Stimulated activated naive CD8-positive, alpha-beta T cell treated with anti-CD3 and anti-CD28 coated beads, Interleukin-15, amount 100 ng/mL, for 72 hours (primary cell): ENCODE results near the gene DLGAP1.
A peak's percentile ranks its signal among the peaks of the same experiment; 100 is the strongest.

Experiments used
- ATAC-seq: fragments of 150-1000 bp; cut with Tn5 transposase; 2 replicates; pipeline ENCODE4 v1.10.0; 2021; ENCODE audit warnings: mild to moderate bottlenecking, moderate library complexity
- DNase-seq, 2 donors: peaks; one replicate each; pipeline ENCODE4 v3.0.0; 2021 to 2022
- H3K27ac Mint-ChIP-seq, 2 donors: one replicate each; pipeline ENCODE4 v1.8.0; 2022; ENCODE audit warnings: mild to moderate bottlenecking in 2 of 2, mixed read lengths in 2 of 2, moderate library complexity in 2 of 2
- H3K27me3 Mint-ChIP-seq: one replicate; pipeline ENCODE4 v1.8.0; 2022; ENCODE audit warnings: mixed read lengths
- H3K4me1 Mint-ChIP-seq: one replicate; pipeline ENCODE4 v1.8.0; 2022; ENCODE audit warnings: mild to moderate bottlenecking, mixed read lengths
- H3K4me3 Mint-ChIP-seq, 2 donors: one replicate each; pipeline ENCODE4 v1.8.0; 2022; ENCODE audit warnings: mild to moderate bottlenecking in 2 of 2, mixed read lengths in 2 of 2, moderate library complexity in 1 of 2
- H3K9me3 Mint-ChIP-seq, 2 donors: one replicate each; pipeline ENCODE4 v1.8.0; 2022; ENCODE audit warnings: mixed read lengths in 2 of 2

The DLGAP1 gene

DNA sequence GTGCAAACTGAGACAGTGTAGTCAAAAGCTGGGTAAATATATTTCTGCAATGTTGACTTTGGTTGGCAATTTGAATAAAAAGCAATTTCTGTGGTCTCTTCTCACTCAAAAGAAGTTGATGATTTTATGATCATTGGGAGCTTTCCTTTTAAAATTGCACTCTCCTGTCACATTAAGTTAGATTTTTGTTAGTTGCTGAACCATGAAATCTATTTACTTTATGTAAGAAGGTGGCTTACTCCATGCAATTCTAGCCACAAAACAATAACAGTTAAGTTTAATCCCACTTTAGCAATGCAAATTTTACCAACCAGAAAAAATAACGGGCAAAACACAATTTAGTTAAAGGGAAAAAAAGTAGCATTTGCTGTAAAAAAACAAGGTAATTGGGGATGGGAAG is 48.3 kb downstream of the DLGAP1 start:
- Mint-ChIP-seq H3K27me3 (no peaks in the 10 kb centered on the region), H3K4me3 (no peak overlapping the region), H3K27ac (peak overlapping the region in 1 of 2 donors; percentile 54), H3K9me3 (peaks cover 0 to 7% of the 10 kb centered on the region in 2 donors), H3K4me1 (no peaks in the 10 kb centered on the region)
- no peak for DNase-seq
- ATAC-seq, result no peak

DNA sequence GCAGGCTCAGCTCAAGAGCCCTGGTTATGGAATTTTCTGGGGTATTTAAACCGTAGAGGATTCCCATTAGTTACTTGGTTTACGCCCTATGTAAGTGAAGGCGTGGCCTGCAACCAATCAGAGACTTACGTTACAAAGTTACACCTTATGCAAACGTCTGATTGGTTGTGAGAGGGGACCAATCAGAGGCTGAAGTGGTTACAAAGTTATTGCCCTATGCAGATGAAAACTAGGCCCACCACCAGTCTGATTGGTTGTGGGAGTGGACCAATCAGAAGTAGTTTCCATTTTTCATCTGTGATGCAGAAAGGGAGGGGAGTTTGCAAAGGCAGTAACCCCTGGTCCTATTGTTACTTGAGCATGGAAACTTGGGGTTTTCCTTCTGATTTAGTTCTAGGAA is 49.1 kb downstream of the DLGAP1 start:
- Mint-ChIP-seq H3K27me3 (no peaks in the 10 kb centered on the region), H3K27ac (no peak overlapping the region), H3K4me3 (no peak overlapping the region), H3K4me1 (no peaks in the 10 kb centered on the region), H3K9me3 (peaks cover 0 to 1% of the 10 kb centered on the region in 2 donors)
- ATAC-seq (no peak), DNase-seq (no peak)

DNA sequence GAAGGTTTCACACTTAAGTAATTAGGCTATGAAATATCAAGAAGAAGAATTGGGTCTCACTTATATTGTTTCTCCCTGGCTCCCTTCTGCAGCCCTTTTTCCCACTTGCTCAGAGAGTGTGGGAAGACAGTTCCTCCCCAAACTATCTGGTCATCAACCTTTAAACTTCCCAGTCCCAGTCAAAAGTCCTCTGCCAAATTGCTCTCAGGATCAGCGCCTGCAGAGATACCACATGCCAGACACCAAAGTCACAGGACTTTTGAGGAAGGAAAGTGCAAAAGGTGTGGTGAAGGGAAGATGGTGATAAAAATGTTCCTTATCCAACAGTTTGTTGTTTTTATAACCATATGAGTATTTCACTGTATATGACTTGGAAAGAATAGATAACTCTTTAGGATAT is 51.3 kb downstream of the DLGAP1 start:
- peaks cover 0 to 6% of the 10 kb centered on the region in 2 donors for H3K9me3 Mint-ChIP-seq
- DNase-seq, result no peak
- H3K27me3 Mint-ChIP-seq, result no peaks in the 10 kb centered on the region
- no peak for ATAC-seq
- no peak overlapping the region for H3K4me3 Mint-ChIP-seq
- H3K27ac Mint-ChIP-seq, result no peak overlapping the region
- no peaks in the 10 kb centered on the region for H3K4me1 Mint-ChIP-seq

DNA sequence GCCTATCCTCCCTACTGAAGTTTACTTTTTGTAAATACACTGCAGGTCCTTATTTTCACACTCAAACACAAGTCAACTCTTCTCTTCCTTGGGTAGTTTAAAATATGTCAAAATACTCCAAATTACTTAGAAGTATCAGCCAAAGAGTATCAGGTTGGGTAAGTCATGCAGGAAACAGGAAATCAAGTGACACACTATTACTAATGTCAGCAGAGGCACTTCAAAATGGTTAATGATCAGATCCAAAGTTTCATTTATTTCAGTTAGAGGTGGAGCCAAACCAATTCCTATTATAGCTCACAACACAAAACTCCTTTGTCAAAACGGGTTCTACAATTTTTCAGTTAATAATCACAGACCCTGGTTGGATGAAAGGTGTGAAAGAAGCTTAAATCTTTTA is 54.2 kb downstream of the DLGAP1 start:
- peaks cover 0 to 10% of the 10 kb centered on the region in 2 donors for H3K9me3 Mint-ChIP-seq
- H3K27me3 Mint-ChIP-seq, result no peaks in the 10 kb centered on the region
- DNase-seq (no peak), ATAC-seq (no peak)
- H3K27ac Mint-ChIP-seq, result no peak overlapping the region
- H3K4me3 Mint-ChIP-seq, result no peak overlapping the region
- H3K4me1 Mint-ChIP-seq, result no peaks in the 10 kb centered on the region

DNA sequence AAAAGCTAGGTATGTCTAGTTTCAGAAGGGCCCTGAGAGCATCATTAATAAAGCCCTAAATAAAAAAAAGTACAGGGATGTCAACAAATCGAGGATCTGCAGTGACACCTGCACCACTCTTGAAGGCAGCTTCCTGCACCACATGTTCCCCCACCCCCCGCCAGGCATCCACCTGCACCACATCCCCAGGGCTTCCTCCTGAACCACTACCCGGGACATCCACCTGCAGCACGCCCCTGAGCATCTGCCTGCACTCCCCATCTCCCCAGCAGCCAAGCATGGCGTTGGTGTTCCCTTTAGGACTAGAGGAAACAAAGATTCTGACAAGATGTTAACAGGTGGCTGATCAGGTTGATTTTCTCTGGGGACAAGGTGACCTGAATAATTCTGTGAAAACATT is 55.2 kb downstream of the DLGAP1 start:
- Mint-ChIP-seq H3K27me3 (no peaks in the 10 kb centered on the region), H3K4me1 (no peaks in the 10 kb centered on the region), H3K4me3 (no peak overlapping the region), H3K27ac (no peak overlapping the region), H3K9me3 (peaks cover 0 to 13% of the 10 kb centered on the region in 2 donors)
- ATAC-seq (no peak), DNase-seq (no peak)

DNA sequence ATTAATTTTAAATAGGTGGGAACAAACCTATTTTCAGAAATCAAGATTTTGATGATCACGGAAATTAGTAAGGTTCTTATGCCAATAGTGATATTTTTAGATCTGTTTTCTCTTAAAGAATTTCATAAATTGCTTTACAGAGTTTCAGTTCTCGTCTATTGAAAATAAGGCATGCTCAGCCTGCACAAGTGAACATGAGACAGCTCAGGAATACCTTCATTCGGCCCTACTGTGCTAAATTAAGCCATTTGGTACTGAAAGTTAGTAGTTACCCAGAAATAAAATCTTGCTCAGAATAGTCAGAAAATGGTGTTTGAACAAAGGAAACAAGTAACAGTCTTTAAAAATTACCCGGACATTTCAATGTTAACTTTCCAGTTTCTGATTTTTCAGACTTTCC is 60.4 kb downstream of the DLGAP1 start:
- Mint-ChIP-seq H3K4me1 (no peaks in the 10 kb centered on the region), H3K27ac (no peak overlapping the region), H3K27me3 (no peaks in the 10 kb centered on the region), H3K4me3 (no peak overlapping the region), H3K9me3 (peaks cover 5 to 17% of the 10 kb centered on the region in 2 donors)
- ATAC-seq (no peak), DNase-seq (no peak)

DNA sequence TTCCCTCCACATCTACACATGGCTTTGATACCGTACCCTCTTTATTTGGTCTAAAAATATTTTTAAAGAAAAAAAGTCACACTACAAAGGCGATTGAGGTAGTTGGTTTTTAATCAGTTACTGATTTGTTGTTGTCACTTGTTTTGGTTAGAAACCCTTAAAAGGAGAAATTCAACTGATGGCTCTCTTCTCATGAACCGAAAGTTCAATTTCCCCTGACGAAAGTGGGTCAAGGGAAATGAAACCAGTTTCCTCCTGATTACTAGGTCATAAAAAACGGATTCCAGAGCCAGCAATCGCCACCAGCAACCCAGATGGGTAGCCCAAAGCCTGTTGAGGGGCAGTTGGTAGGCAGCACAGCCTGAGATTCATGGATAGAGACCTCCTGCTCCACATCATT is 63.2 kb downstream of the DLGAP1 start:
- H3K4me3 Mint-ChIP-seq, result no peak overlapping the region
- H3K27ac Mint-ChIP-seq, result no peak overlapping the region
- H3K9me3 Mint-ChIP-seq, result peaks cover 5 to 27% of the 10 kb centered on the region in 2 donors
- H3K4me1 Mint-ChIP-seq, result no peaks in the 10 kb centered on the region
- no peak for ATAC-seq
- H3K27me3 Mint-ChIP-seq, result no peaks in the 10 kb centered on the region
- DNase-seq, result no peak

DNA sequence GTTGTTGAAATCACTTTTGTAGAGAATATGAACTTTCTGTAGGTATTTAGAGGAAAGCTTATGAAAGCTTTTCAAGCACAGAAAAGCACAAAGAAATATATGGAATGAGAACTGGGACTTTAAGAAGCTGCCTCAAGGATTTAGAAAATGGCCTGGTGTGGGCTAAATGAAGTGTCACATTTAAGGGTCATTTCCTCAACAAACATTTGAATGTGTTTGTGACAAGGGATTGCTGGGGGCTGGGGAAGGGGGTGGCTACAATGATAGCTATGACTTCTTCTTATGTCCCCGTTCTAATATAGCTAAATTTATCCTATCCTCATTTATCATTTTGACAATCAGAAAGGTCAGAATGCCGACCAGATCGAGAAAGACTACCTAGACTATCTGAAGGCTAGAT is 69.2 kb downstream of the DLGAP1 start:
- peaks cover 0 to 16% of the 10 kb centered on the region in 2 donors for H3K9me3 Mint-ChIP-seq
- no peak overlapping the region for H3K4me3 Mint-ChIP-seq
- ATAC-seq, result no peak
- no peak overlapping the region for H3K27ac Mint-ChIP-seq
- no peaks in the 10 kb centered on the region for H3K27me3 Mint-ChIP-seq
- no peak for DNase-seq
- no peaks in the 10 kb centered on the region for H3K4me1 Mint-ChIP-seq

DNA sequence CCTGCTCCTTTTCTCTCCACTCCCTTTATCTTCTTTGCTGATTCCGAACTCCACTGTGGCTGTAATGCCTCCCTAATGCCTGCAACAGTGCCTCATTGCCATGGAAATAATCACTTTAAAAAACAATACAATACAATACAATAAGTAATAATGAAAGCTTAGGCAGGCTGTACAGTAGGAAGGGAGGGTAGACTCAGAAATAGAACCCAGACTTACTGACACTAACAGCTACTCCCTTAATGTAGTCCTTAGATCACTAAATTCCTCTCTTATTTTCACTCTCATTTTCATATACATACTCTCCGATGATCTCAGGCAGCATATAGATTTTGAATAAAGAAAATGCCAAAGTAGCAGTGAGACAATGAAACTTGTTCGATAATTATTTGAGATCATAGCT is 70.2 kb downstream of the DLGAP1 start:
- DNase-seq (no peak), ATAC-seq (no peak)
- Mint-ChIP-seq H3K4me1 (no peaks in the 10 kb centered on the region), H3K4me3 (no peak overlapping the region), H3K9me3 (peaks cover 6 to 17% of the 10 kb centered on the region in 2 donors), H3K27ac (no peak overlapping the region), H3K27me3 (no peaks in the 10 kb centered on the region)

DNA sequence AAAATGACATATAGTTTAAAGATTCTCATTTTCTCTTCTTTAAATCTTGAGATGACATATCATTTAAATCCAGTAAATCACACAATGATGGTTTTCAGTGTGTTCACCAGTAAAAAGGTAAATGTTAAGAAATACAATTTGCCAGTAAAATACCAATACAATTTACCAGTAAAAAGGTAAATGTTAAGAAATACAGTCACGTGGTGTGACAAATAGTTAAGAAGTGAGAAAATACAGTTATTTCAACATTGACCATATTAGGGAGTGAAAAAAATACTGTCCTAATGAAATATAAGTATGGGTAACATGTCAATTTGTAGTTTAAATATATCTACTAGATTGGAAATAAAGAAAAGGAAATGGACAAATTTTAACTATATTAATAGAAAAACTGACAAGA is 80.5 kb downstream of the DLGAP1 start:
- H3K9me3 Mint-ChIP-seq, result peaks cover 18 to 32% of the 10 kb centered on the region in 2 donors
- no peak for DNase-seq
- H3K4me3 Mint-ChIP-seq, result no peak overlapping the region
- H3K4me1 Mint-ChIP-seq, result no peaks in the 10 kb centered on the region
- no peak overlapping the region for H3K27ac Mint-ChIP-seq
- H3K27me3 Mint-ChIP-seq, result no peaks in the 10 kb centered on the region
- ATAC-seq, result no peak

DNA sequence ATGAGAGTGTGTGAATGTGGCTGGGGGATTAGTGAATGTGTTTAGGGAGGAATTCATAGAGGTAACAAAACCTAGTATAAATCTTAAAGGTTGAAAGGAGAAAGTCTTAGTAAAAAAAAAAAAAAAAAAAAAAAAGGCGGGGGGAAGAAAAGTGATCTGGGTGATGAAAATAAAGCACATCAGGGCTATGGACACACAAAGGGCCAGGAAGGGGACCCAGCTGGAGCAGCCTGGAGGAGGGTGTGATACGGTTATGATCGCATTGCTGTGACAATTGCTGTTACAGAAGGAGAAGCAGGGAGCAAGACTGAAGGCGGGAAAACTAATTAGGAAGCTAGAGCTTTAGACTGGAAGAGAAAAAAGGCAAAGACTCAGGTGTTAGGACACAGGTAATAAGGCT is 85.4 kb downstream of the DLGAP1 start:
- Mint-ChIP-seq H3K4me1 (no peaks in the 10 kb centered on the region), H3K27ac (no peak overlapping the region), H3K4me3 (no peak overlapping the region), H3K9me3 (peaks cover 23 to 35% of the 10 kb centered on the region in 2 donors), H3K27me3 (no peaks in the 10 kb centered on the region)
- DNase-seq (no peak), ATAC-seq (no peak)

DNA sequence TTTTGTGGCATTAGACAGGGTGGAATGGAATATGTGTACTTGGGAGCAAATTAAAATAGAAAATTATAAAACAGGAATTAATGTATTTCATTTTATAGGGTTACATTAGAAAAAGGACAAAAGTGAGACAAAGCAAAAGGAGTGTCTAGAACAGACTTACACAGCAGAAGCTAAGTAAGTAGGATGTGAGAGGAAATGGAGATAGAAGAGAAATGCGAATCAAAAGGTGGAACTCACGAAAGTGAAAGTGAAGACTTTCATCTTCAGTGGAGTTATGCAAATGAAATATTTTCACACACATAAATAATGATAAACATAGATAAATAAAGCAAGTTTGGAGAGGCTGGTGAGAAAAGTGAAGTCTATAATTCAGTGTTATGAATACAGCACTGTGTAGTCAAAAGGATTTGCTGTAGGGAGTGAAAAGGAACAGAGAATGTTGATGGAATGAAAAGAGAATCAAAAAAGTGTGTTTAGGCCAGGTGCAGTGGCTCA is 94.8 kb downstream of the DLGAP1 start:
- no peak for DNase-seq
- Mint-ChIP-seq H3K27ac (no peak overlapping the region), H3K27me3 (no peaks in the 10 kb centered on the region), H3K4me3 (no peak overlapping the region), H3K4me1 (no peaks in the 10 kb centered on the region), H3K9me3 (peaks cover 21 to 30% of the 10 kb centered on the region in 2 donors)
- ATAC-seq, result no peak

DNA sequence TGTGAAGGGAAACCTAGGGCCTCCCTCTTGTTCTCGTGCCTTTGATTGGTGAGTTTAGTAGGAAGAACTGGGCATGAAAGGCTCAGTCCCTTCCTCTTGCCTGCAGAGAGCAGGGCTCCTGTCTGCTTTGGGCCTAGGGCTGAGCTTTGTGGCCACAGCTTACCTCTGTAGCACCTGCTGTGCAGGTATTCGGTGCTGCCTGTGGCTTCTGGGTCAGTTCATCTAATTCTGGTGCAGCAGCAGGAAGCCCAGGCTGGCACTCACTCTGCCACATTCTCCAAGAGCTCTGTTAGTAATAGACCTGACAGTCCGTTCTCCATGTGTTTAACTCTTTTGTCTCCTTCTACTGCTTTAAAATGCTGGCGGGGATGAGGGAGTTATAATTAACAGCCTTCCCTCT is 96.5 kb downstream of the DLGAP1 start:
- no peak overlapping the region for H3K27ac Mint-ChIP-seq
- ATAC-seq (no peak), DNase-seq (no peak)
- peaks cover 25 to 30% of the 10 kb centered on the region in 2 donors for H3K9me3 Mint-ChIP-seq
- no peak overlapping the region for H3K4me3 Mint-ChIP-seq
- no peaks in the 10 kb centered on the region for H3K27me3 Mint-ChIP-seq
- H3K4me1 Mint-ChIP-seq, result no peaks in the 10 kb centered on the region

DNA sequence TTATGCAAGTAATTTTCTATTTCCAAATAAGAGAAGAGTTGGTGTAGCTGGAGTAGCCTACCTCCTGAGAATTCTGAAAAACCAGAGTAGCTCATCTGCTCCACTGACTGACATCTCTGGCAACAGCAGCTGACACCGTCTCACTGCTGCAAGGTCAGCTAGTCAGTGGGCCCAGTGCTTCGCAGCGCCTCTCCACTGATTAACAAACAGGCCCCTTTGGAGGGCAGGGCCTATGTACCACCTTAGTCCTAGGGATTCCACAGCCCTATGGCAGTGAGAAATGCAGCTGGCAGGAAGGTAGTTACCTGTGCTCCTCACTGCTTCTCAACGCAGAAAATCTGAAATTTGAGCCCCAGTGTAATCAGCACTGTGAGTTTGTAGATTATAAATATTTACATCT is 97.5 kb downstream of the DLGAP1 start:
- ATAC-seq, result no peak
- DNase-seq, result no peak
- H3K9me3 Mint-ChIP-seq, result peaks cover 25 to 30% of the 10 kb centered on the region in 2 donors
- no peaks in the 10 kb centered on the region for H3K27me3 Mint-ChIP-seq
- H3K4me1 Mint-ChIP-seq, result no peaks in the 10 kb centered on the region
- H3K4me3 Mint-ChIP-seq, result no peak overlapping the region
- H3K27ac Mint-ChIP-seq, result no peak overlapping the region

DNA sequence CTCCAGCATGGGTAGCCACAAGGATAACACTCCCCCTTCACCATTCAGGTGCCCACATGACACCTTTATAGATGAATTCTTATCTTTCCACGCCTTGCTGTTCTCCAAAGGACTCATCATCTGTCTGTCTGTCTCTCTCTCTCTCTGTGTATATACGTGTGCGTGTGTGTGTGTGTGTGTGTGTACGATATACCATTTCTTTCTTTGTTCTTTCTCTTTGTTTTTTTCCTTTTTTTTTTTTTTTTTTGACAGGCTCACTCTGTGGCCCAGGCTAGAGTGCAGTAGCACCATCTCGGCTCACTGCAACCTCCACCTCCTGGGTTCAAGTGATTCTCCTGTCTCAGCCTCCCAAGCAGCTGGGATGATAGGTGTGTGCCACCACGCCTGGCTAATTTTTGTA is 98.2 kb downstream of the DLGAP1 start:
- ATAC-seq, result no peak
- Mint-ChIP-seq H3K4me3 (no peak overlapping the region), H3K27me3 (no peaks in the 10 kb centered on the region), H3K4me1 (no peaks in the 10 kb centered on the region), H3K27ac (no peak overlapping the region), H3K9me3 (peaks cover 25 to 30% of the 10 kb centered on the region in 2 donors)
- DNase-seq, result no peak

DNA sequence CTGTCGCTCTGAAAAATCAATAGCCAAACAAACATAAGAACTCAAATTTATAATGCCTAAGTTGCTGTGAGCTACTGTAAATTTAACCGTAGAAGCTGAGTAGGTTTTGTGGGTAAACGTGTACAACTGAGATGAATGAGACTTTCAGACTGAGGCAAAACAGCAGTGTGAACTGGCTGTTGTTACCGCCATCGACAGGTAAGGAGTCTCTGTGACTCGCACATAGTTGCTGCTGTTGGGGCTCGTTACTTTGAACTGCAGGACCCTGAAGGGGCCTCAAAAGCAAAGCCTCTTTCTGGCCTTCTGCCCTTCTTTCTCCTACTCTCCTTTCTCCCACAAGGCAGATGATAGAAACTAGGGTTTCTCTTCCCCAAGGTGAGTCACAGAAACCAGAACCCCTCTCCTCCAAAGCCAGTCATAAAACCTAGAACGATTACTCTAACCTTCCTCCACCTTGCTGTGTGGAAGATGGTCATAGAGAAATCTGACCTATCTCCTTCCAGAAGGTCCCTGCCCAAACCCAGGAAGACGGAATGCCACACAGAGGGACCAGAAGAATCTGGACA is 101.2 kb downstream of the DLGAP1 start:
- Mint-ChIP-seq H3K27me3 (no peaks in the 10 kb centered on the region), H3K9me3 (peaks cover 22 to 25% of the 10 kb centered on the region in 2 donors), H3K4me3 (no peak overlapping the region), H3K4me1 (no peaks in the 10 kb centered on the region), H3K27ac (no peak overlapping the region)
- no peak for DNase-seq
- no peak for ATAC-seq
